LHCN-M2 (cell line): ENCODE data around the gene LDAF1. TPM values are rescaled to one million over a fixed set of nuclear protein-coding genes. Genes with fewer than 3 reads are reported as not detected.

Experiments
- total RNA-seq: library from RNA; depleted of rRNA; stranded (reverse); fragments of >200 nt; gene quantifications from 2 replicates; pipeline ENCODE4 v1.2.3, GENCODE V29; 2014; rRNA removed

LDAF1 gene
- total RNA-seq, 1 experiment from 2014 or later = 7.1 TPM

Other genes starting within 250 kb of the LDAF1 start
- gene DNAH3, start 7.8 kb upstream of the LDAF1 start, total RNA-seq = under 0.01 TPM in 1 of 2 replicates, not detected in the other
- not detected in 2 replicates for gene ZP2, start 52.9 kb downstream of the LDAF1 start, total RNA-seq
- gene ANKS4B, start 75.0 kb downstream of the LDAF1 start, total RNA-seq = not detected in 2 replicates
- gene CRYM, start 119.6 kb downstream of the LDAF1 start, total RNA-seq = 0.86 TPM in 1 of 2 replicates, not detected in the other